ENCODE data around the gene ETV4. TPM values are rescaled to one million over a fixed set of nuclear protein-coding genes. Genes with fewer than 3 reads are reported as not detected.
A peak's percentile ranks its signal among the peaks of the same experiment; 100 is the strongest.

Gene ETV4
- total RNA-seq, 1 experiment from 2014 or later, result 147 TPM

GRCh38 chr17:43558805-43559160 lies 12.6 kb upstream of the ETV4 start:
- H3K9me3 ChIP-seq (ENCODE audit: low read length), result no peaks in the 10 kb centered on the region
- no peaks in the 10 kb centered on the region for H4K20me1 ChIP-seq (ENCODE audit: low read length)
- DNase-seq, result no peak
- H3K36me3 ChIP-seq (ENCODE audit: low read depth, low read length), result no peaks in the 10 kb centered on the region
- no peak overlapping the region for H3K27ac ChIP-seq (ENCODE audit: low read length)
- H3K79me2 ChIP-seq (ENCODE audit: low read length), result no peaks in the 10 kb centered on the region
- intact Hi-C loops (cut with micrococcal nuclease), result no loop called here
- CTCF ChIA-PET, result no interaction called here
- no peak overlapping the region for H3K9ac ChIP-seq (ENCODE audit: low read length)
- no peaks in the 10 kb centered on the region for H3K9me2 ChIP-seq (replicated peaks; ENCODE audit: low read length)
- no peak overlapping the region for H3K4me3 ChIP-seq (ENCODE audit: low read length)
- POLR2A ChIA-PET (ENCODE audit: unreplicated experiment), result no interaction called here
- H2AFZ ChIP-seq (ENCODE audit: low read length), result no peak overlapping the region
- H3K4me2 ChIP-seq (ENCODE audit: low read length), result no peak overlapping the region
- peaks cover 26% of the 10 kb centered on the region for H3K4me1 ChIP-seq (ENCODE audit: insufficient read depth, low read length)
- TF ChIP-seq EZH2 (IDR thresholded peaks at IDR 0.05; ENCODE audit: low read length, unreplicated experiment), result no peak
- no peak for TF ChIP-seq CTCF (conservative IDR thresholded peaks at IDR 0.05; ENCODE audit: low read depth, low read length)
- TF ChIP-seq EZH2phosphoT487 (IDR thresholded peaks at IDR 0.05; ENCODE audit: borderline replicate concordance, low read length), result no peak
- no TSS peak for BruUV-seq (replicated peaks)
- H3F3A ChIP-seq (ENCODE audit: low read length, unreplicated experiment), result no peaks in the 10 kb centered on the region
- no peaks in the 10 kb centered on the region for H3K27me3 ChIP-seq (ENCODE audit: low read length)
- no peak for ATAC-seq

DNA sequence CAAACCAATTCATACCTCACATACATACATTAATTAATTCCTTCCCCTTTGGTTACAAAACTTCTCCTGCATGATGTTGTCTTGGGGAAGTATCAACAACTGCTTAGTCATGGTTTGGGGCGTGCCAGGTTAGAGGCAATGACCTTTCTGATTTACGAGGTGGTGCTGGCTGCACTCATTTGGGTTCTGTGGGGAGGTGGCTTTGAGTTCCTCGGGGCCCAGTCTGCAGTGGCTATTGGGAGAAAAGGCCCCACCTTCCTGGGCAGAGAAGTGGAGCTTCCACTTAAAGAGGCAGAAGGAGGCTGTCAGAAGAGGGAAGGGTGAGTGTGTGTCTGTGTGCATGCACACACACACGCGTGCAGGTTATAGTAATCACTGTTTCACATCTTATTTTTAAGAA lies 10.2 kb upstream of the ETV4 start:
- Histone ChIP-seq H3K4me3 (ENCODE audit: low read length) (no peak overlapping the region), H4K20me1 (ENCODE audit: low read length) (no peaks in the 10 kb centered on the region), H3K79me2 (ENCODE audit: low read length) (no peaks in the 10 kb centered on the region), H3K9me2 (replicated peaks; ENCODE audit: low read length) (no peaks in the 10 kb centered on the region), H3F3A (ENCODE audit: low read length, unreplicated experiment) (no peaks in the 10 kb centered on the region), H2AFZ (ENCODE audit: low read length) (peak overlapping the region; percentile 6), H3K27me3 (ENCODE audit: low read length) (no peaks in the 10 kb centered on the region), H3K27ac (ENCODE audit: low read length) (peak overlapping the region; percentile 33), H3K4me1 (ENCODE audit: insufficient read depth, low read length) (peaks cover 16% of the 10 kb centered on the region), H3K9me3 (ENCODE audit: low read length) (no peaks in the 10 kb centered on the region), H3K4me2 (ENCODE audit: low read length) (peak overlapping the region; percentile 20), H3K36me3 (ENCODE audit: low read depth, low read length) (no peaks in the 10 kb centered on the region), H3K9ac (ENCODE audit: low read length) (no peak overlapping the region)
- CTCF ChIA-PET, result no interaction called here
- TF ChIP-seq EZH2 (IDR thresholded peaks at IDR 0.05; ENCODE audit: low read length, unreplicated experiment), result no peak
- TF ChIP-seq CTCF (conservative IDR thresholded peaks at IDR 0.05; ENCODE audit: low read depth, low read length), result no peak
- no peak for TF ChIP-seq EZH2phosphoT487 (IDR thresholded peaks at IDR 0.05; ENCODE audit: borderline replicate concordance, low read length)
- DNase-seq, result peak; percentile 87
- POLR2A ChIA-PET (ENCODE audit: unreplicated experiment), result interaction anchor here (0.7 kb wide), 1 partner anchor 12 kb away, joined by 3 read pairs; no protein-coding TSS in a partner anchor
- intact Hi-C loops (cut with micrococcal nuclease), result loop anchor here (1.0 kb wide), 1 partner anchor 10 kb away; the partner anchor contains the start of gene ETV4
- BruUV-seq (replicated peaks), result no TSS peak
- ATAC-seq, result peak; percentile 91

DNA sequence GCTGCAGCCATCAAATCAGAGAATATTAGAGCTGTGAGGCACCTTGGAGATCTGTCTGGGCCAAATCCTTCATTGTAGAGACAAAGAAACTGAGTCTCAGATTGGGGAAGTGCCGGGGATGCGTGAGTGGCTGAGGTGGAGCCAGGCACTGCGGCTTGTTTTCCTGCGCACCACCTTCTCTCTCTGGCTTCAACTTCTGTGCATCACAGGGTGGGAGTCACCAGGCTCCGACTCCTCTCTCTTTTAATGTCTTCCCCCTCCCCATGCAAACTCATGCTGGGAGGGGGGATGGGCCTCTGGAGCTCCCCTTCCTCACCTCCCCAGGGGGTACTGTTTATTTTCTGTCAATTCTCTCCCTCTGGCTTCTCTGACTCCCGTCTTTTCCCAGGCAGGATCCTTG lies 8.7 kb upstream of the ETV4 start:
- Histone ChIP-seq H3K27me3 (ENCODE audit: low read length) (no peaks in the 10 kb centered on the region), H3K9me3 (ENCODE audit: low read length) (no peaks in the 10 kb centered on the region), H3K9me2 (replicated peaks; ENCODE audit: low read length) (no peaks in the 10 kb centered on the region), H3K27ac (ENCODE audit: low read length) (no peak overlapping the region), H3K36me3 (ENCODE audit: low read depth, low read length) (no peaks in the 10 kb centered on the region), H3K4me2 (ENCODE audit: low read length) (no peak overlapping the region), H3K9ac (ENCODE audit: low read length) (no peak overlapping the region), H3F3A (ENCODE audit: low read length, unreplicated experiment) (no peaks in the 10 kb centered on the region), H2AFZ (ENCODE audit: low read length) (no peak overlapping the region), H4K20me1 (ENCODE audit: low read length) (no peaks in the 10 kb centered on the region), H3K4me1 (ENCODE audit: insufficient read depth, low read length) (peaks cover 16% of the 10 kb centered on the region), H3K79me2 (ENCODE audit: low read length) (no peaks in the 10 kb centered on the region), H3K4me3 (ENCODE audit: low read length) (no peak overlapping the region)
- CTCF ChIA-PET, result no interaction called here
- TF ChIP-seq EZH2phosphoT487 (IDR thresholded peaks at IDR 0.05; ENCODE audit: borderline replicate concordance, low read length) (no peak), CTCF (conservative IDR thresholded peaks at IDR 0.05; ENCODE audit: low read depth, low read length) (no peak), EZH2 (IDR thresholded peaks at IDR 0.05; ENCODE audit: low read length, unreplicated experiment) (no peak)
- BruUV-seq (replicated peaks), result no TSS peak
- DNase-seq (no peak), ATAC-seq (no peak)
- POLR2A ChIA-PET (ENCODE audit: unreplicated experiment), result no interaction called here
- intact Hi-C loops (cut with micrococcal nuclease), result no loop called here
